ENCODE results near the gene TNIK. TPM values are rescaled to one million over a fixed set of nuclear protein-coding genes. Genes with fewer than 3 reads are reported as not detected.

Gene TNIK
- total RNA-seq, 6 donors from 2014 or later = 23.2 to 74.4 (median 38.3) TPM

DNA sequence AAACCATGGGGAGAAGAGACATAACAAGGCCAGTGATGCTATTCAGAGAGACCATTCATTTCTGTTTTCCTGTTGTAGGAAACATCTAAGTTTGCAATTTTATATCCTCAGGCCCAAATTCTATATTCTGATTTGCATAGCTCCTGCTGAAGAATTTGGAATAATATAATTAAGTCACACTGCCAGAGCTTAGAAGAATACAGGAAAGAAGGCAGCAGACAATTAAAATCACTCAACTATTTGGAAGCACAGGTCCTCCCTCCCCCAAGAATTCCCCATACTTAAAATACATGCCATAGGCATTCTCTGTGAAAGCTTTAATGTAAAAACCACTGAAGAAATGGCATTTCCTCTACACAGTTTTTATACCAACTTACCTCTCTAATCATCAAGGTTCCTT, 366.7 kb downstream of the TNIK start:
- Histone ChIP-seq H3K4me1 (peaks cover 0 to 6% (median 2%) of the 10 kb centered on the region in 4 donors), H3K9me3 (no peaks in the 10 kb centered on the region), H3K36me3 (no peaks in the 10 kb centered on the region), H3K4me3 (no peak overlapping the region), H3K27ac (no peak overlapping the region), H3K27me3 (no peaks in the 10 kb centered on the region)
- TF ChIP-seq EP300 (IDR thresholded peaks at IDR 0.05) (no peak), CTCF (IDR thresholded peaks at IDR 0.05) (no peak), POLR2A (IDR thresholded peaks at IDR 0.05) (no peak), POLR2AphosphoS5 (IDR thresholded peaks at IDR 0.05) (no peak)
- DNase-seq = no peak
- no peak for ATAC-seq (ENCODE audit: low FRiP score in 2 of 2)

DNA sequence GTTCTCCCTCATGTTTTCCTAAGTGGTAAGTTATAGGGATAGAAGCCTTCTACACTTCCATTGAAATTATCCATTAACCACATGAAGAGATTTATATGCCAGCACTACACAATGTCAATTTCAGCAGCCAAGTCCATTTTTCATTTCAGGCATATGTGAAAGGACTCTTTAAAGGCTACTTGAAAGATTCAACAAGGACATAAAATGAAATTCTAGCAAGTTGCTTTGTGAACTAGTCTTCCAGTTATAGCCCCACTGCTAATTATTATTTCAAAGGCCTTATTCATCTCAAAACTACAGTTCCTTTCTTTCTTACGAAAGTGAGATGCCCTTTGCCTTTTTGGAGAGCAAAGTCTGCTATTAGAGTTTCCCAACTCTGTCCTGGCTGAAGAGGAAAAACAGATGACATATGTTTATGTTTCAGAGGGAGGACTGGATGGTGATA, 367.7 kb downstream of the TNIK start:
- H3K4me3 ChIP-seq = no peak overlapping the region
- no peaks in the 10 kb centered on the region for H3K36me3 ChIP-seq
- no peak for DNase-seq
- no peaks in the 10 kb centered on the region for H3K9me3 ChIP-seq
- peak overlapping the region in 1 of 4 donors; percentile 34 for H3K27ac ChIP-seq
- ATAC-seq (ENCODE audit: low FRiP score in 2 of 2) = no peak
- H3K4me1 ChIP-seq = peaks cover 0 to 6% (median 2%) of the 10 kb centered on the region in 4 donors
- TF ChIP-seq EP300 (IDR thresholded peaks at IDR 0.05) = no peak
- no peak for TF ChIP-seq POLR2A (IDR thresholded peaks at IDR 0.05)
- no peak for TF ChIP-seq POLR2AphosphoS5 (IDR thresholded peaks at IDR 0.05)
- no peak for TF ChIP-seq CTCF (IDR thresholded peaks at IDR 0.05)
- H3K27me3 ChIP-seq = no peaks in the 10 kb centered on the region
- WGBS, 2 donors = 48 to 50% methylated on average over 1 of the region's 1 CpG

DNA sequence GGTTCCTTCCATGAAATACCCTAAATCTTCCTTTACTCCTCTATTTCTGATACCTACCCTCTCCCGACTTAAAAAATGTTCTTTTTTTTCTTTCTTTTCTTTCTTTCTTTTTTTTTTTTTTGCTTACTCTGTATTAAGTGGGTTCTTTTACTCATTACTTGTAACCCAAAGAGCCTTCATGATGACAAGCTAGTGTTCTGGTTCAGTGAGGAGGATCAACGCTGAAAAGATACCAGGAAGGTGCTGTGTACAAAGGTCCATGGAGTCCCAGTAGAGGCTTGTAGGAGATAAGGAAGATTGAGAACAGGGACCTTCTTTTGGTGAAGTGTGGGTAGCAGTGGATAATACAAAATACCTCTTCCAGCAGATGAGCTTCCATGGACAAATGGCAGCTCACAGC, 369.9 kb downstream of the TNIK start:
- DNase-seq (no peak), ATAC-seq (ENCODE audit: low FRiP score in 2 of 2) (no peak)
- TF ChIP-seq POLR2A (IDR thresholded peaks at IDR 0.05) (no peak), POLR2AphosphoS5 (IDR thresholded peaks at IDR 0.05) (no peak), EP300 (IDR thresholded peaks at IDR 0.05) (no peak), CTCF (IDR thresholded peaks at IDR 0.05) (no peak)
- peaks cover 0 to 3% (median 0%) of the 10 kb centered on the region in 4 donors for H3K36me3 ChIP-seq
- 88 to 95% methylated on average over 2 of the region's 2 CpGs for WGBS, 2 donors
- no peak overlapping the region for H3K4me3 ChIP-seq
- no peak overlapping the region for H3K27ac ChIP-seq
- peaks cover 0 to 6% (median 2%) of the 10 kb centered on the region in 4 donors for H3K4me1 ChIP-seq
- H3K27me3 ChIP-seq = no peaks in the 10 kb centered on the region
- H3K9me3 ChIP-seq = no peaks in the 10 kb centered on the region

- DNase-seq (no peak), ATAC-seq (ENCODE audit: low FRiP score in 2 of 2) (peak; percentile 60 to 93)
- Histone ChIP-seq H3K4me3 (no peak overlapping the region), H3K9me3 (no peaks in the 10 kb centered on the region), H3K27me3 (no peaks in the 10 kb centered on the region), H3K4me1 (peaks cover 0 to 6% (median 2%) of the 10 kb centered on the region in 4 donors), H3K27ac (no peak overlapping the region), H3K36me3 (peaks cover 0 to 3% (median 1%) of the 10 kb centered on the region in 4 donors)
- no peak for TF ChIP-seq POLR2A (IDR thresholded peaks at IDR 0.05)
- TF ChIP-seq EP300 (IDR thresholded peaks at IDR 0.05) = no peak
- 51 to 63% methylated on average over 2 of the region's 2 CpGs for WGBS, 2 donors
These were observed 371.0 kb downstream of the TNIK start for GRCh38 chr3:171088964-171089754.

- 74 to 78% methylated on average over 4 of the region's 4 CpGs for WGBS, 2 donors
- no peak overlapping the region for H3K27ac ChIP-seq
- TF ChIP-seq EP300 (IDR thresholded peaks at IDR 0.05) = no peak
These were observed 371.7 kb downstream of the TNIK start for GRCh38 chr3:171088496-171088895.

More at GRCh38 chr3:171088496-171088895, 371.7 kb downstream of the TNIK start:
- Histone ChIP-seq H3K36me3 (peaks cover 0 to 3% (median 1%) of the 10 kb centered on the region in 4 donors), H3K9me3 (no peaks in the 10 kb centered on the region), H3K27me3 (no peaks in the 10 kb centered on the region), H3K4me3 (no peak overlapping the region), H3K4me1 (peaks cover 0 to 6% (median 2%) of the 10 kb centered on the region in 4 donors)
- ATAC-seq (ENCODE audit: low FRiP score in 2 of 2) = peak in 1 of 2 donors; percentile 18
- DNase-seq = no peak

All from upper lobe of left lung (tissue), 6 donors.